ENCODE results near the gene CCDC171. TPM values are rescaled to one million over a fixed set of nuclear protein-coding genes. Genes with fewer than 3 reads are reported as not detected.

Gene CCDC171
- total and polyA plus RNA-seq, 12 donors: 0.29 to 2.4 (median 1.6) TPM

DNA sequence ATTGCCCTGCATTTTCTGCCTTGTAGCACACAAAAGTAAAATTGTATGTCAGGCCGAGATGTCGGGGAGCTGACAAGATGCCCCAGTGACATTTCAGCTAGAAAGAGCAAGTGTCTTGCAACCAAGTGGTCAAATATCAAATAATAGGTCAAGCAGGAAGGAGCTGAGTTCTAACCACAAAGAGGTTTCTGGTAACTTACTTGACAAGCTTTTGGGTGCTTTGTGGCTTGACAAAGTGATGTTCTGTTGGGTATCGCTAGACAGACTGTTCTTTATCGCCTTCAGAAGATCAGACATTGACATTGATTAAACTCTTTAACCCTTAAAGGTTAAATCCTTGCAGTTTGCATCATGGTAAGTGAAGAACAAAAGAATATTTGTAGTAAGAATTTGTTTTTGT lies 419.9 kb downstream of the CCDC171 start:
- no peaks in the 10 kb centered on the region for H3K27me3 ChIP-seq
- H3K27ac ChIP-seq: no peak overlapping the region
- DNase-seq (no peak), ATAC-seq (no peak)
- intact Hi-C loops (cut with DNase I): no loop called here
- no peaks in the 10 kb centered on the region for H3K9me3 ChIP-seq
- WGBS, 2 donors: 87 to 89% methylated on average over 4 of the region's 4 CpGs
- no peaks in the 10 kb centered on the region for H3K4me1 ChIP-seq
- TF ChIP-seq, protein P1, sequence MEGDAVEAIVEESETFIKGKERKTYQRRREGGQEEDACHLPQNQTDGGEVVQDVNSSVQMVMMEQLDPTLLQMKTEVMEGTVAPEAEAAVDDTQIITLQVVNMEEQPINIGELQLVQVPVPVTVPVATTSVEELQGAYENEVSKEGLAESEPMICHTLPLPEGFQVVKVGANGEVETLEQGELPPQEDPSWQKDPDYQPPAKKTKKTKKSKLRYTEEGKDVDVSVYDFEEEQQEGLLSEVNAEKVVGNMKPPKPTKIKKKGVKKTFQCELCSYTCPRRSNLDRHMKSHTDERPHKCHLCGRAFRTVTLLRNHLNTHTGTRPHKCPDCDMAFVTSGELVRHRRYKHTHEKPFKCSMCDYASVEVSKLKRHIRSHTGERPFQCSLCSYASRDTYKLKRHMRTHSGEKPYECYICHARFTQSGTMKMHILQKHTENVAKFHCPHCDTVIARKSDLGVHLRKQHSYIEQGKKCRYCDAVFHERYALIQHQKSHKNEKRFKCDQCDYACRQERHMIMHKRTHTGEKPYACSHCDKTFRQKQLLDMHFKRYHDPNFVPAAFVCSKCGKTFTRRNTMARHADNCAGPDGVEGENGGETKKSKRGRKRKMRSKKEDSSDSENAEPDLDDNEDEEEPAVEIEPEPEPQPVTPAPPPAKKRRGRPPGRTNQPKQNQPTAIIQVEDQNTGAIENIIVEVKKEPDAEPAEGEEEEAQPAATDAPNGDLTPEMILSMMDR (IDR thresholded peaks at IDR 0.05): no peak
- H3K4me3 ChIP-seq: no peak overlapping the region
- no peaks in the 10 kb centered on the region for H3K36me3 ChIP-seq

DNA sequence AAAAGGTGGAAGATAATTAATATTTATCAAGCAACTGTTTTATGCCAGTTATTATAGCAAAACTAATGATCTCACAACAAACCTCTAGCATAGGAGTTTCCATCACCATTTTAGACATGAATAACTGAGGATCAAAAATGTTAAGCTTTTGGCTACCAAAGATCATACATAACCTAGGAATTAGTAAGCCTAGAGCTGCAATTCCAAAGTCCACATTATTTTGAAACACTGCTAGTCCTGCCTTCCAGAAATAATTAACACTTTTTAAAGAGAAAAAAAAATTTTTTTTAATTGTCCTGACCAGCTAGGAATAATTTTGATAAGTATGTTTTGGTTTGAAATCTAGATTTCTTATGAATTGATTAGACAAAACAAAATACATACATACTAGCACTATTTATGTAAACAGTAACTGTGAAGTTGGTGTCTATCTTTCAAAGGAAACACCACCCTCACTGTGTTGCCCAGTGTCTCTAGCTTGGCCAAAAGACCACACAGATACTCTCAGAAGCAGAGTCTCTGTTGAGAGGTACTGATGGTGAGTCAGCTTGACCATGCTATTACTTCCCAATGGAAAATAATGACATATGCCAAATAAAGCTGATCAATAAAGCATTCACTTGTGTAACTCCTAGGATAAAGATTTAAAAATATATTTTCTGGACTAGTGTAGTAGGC lies 422.4 kb downstream of the CCDC171 start:
- Histone ChIP-seq H3K36me3 (no peaks in the 10 kb centered on the region), H3K4me1 (no peaks in the 10 kb centered on the region), H3K27ac (no peak overlapping the region), H3K4me3 (no peak overlapping the region), H3K9me3 (no peaks in the 10 kb centered on the region), H3K27me3 (no peaks in the 10 kb centered on the region)
- TF ChIP-seq, protein P1 (IDR thresholded peaks at IDR 0.05): no peak
- no peak for ATAC-seq
- intact Hi-C loops (cut with DNase I): no loop called here
- no peak for DNase-seq

DNA sequence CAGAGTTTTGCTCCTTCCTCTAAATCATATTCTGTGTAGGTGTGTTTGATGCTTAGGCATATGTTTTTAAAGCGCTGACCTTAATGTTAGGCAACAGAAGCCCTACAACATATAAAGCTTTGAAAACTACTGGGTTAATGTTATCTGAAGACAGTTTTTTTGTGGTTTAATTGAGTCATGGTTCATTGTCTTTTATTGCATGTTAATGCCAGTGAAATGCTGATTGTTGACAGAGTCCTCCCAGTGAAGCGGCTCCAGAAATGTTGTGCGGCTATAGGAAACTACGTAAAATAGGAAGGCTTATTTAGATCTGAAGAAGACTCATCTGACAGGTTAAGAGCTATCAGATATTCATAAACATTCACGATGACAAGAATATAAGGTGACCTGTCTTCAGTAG lies 424.6 kb downstream of the CCDC171 start:
- no peaks in the 10 kb centered on the region for H3K4me1 ChIP-seq
- TF ChIP-seq, protein P1 (IDR thresholded peaks at IDR 0.05): no peak
- no peak overlapping the region for H3K4me3 ChIP-seq
- H3K9me3 ChIP-seq: no peaks in the 10 kb centered on the region
- DNase-seq: no peak
- H3K36me3 ChIP-seq: no peaks in the 10 kb centered on the region
- H3K27ac ChIP-seq: no peak overlapping the region
- intact Hi-C loops (cut with DNase I): no loop called here
- H3K27me3 ChIP-seq: no peaks in the 10 kb centered on the region
- ATAC-seq: no peak
- 96% methylated on average over 5 of the region's 5 CpGs for WGBS, 2 donors

DNA sequence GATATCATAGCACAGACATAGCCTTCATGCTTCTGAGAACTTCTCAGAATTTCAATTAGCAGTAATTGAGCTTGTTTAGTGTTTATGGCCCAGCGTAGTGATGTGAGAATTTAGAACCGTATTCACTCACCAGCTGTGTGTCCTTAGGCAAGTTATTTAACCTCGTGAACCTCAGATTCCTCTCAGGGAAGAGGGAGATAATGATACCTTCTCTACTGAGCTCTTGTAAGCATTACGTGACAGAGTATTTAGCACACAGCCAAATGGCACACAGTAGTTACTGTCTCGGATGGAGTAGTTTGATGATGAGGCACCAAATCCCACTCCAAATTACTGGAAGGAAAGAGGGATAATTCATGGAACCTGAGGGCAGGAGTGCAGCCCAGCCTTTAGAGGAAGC lies 429.3 kb downstream of the CCDC171 start:
- intact Hi-C loops (cut with DNase I): no loop called here
- TF ChIP-seq, protein P1 (IDR thresholded peaks at IDR 0.05): no peak

More for the DNA sequence above, 429.3 kb downstream of the CCDC171 start:
- H3K27me3 ChIP-seq: no peaks in the 10 kb centered on the region
- H3K36me3 ChIP-seq: no peaks in the 10 kb centered on the region
- ATAC-seq (no peak), DNase-seq (no peak)
- no peaks in the 10 kb centered on the region for H3K4me1 ChIP-seq
- H3K27ac ChIP-seq: no peak overlapping the region
- 66 to 75% methylated on average over 5 of the region's 5 CpGs for WGBS, 2 donors
- peaks cover 0 to 3% (median 0%) of the 10 kb centered on the region in 11 donors for H3K9me3 ChIP-seq
- no peak overlapping the region for H3K4me3 ChIP-seq
